LNCaP clone FGC (cell line): ENCODE data around the gene STX17.
"Not testable (repeated sequence)": the region's sequence is repeated elsewhere in the genome, so short reads cannot be mapped to it uniquely, and the experiment has no call there.

ENCODE experiments used
- DNase-seq: peaks from one replicate; pipeline ENCODE4 v3.0.0-alpha.2; 2011; ENCODE audit warnings: low read depth
- H3K4me3 ChIP-seq: 2 replicates; pipeline ENCODE4 v1.5.1; 2011; ENCODE audit warnings: mild to moderate bottlenecking, low read depth, low read length, control low read depth
- CTCF ChIP-seq: IDR thresholded peaks from 2 replicates; pipeline ENCODE4 v1.5.1; 2012; ENCODE audit warnings: mild to moderate bottlenecking; ENCODE audit not compliant: control insufficient read depth, insufficient read depth; ENCODE audit errors: extremely low read depth

The STX17 gene

DNA sequence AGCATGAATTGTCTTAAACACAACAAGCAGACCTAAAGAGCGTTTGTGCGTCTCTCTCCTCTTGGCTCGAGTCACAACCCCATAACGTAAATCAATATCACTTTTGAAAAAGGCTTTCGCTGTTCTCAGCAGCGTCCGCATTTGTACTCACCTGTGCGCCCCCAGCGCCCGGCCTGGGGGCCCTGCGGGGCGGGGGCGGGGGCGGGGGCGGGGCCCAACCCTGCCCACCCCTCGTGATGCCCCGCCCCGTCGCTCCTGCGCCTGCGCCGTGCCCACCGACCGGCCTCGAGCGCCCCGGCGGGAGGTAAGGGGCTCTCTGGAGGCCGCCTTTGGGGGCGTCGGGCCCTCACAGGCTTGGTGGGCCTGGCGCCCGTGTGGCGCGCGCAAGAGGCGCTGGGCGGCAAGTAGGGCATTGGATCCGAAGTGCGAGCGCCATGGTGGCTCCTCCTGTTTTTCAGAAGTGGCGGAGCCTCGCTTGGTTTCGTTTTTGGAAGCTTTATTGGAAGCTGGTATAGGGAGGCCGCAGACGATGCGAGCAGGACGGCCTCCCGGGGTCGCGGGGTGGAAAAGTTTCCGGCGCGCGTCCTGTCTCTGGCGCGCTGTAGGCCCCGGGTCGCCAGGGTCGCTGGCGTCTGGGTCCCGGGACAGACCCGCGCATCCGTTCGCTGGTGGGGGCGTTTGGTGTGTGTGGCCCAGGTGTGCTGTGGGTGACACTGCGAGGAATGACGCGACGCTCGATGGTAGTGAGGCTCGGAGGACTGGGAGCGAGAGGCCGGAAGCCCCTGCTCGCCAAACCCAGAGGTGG lies at the start of gene STX17:
Gene STX17 (plus strand): TSS at position 252 of the 805 bp plus-strand sequence. CDS start 8,586 bp downstream, outside the sequence.
- peak within 1 kb of the TSS; percentile 94 for H3K4me3 ChIP-seq
- peak; percentile 39 for DNase-seq
- TF ChIP-seq CTCF = no peak

DNA sequence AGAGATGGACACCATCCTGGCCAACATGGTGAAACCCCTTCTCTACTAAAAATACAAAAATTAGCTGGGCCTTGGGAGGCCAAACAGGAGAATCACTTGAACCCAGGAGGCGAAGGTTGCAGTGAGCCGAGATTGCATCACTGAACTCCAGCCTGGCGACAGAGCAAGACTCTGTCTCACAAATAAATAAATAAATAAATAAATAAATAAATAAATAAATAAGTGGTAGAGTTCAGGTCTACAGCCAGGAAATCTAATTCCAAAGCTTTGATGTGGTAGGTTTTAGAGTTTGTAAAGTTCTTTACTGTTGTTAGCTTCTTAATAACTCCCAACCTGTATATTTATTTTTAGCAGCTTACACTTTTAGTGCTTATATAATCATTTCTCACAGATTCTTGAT lies 48.9 kb upstream of the STX17 start:
- DNase-seq, H3K4me3 ChIP-seq: not testable (repeated sequence)

DNA sequence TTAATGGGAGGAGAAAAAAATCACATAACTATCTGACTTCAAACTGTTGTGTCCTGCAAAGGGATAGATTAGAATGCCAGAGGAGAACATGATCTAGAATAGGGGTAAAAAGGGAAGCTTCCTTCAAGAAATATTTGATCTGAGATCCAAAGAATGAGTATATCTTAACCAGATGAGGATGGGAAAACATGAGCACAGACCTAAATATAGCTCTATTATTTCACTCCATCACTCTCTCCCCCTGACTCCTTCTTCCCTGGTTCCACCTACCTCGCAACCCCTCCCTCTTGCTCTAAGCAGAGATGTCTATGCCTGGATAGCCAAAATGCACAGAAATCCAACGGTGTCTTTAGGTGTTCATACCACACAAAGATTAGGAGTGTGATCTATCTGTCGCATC lies 48.4 kb upstream of the STX17 start:
- TF ChIP-seq CTCF = no peak
- no peak for DNase-seq
- no peak overlapping the region for H3K4me3 ChIP-seq

GRCh38 chr9:99859243-99859980 lies 47.0 kb upstream of the STX17 start:
- no peak for DNase-seq
- TF ChIP-seq CTCF = no peak
- H3K4me3 ChIP-seq = no peak overlapping the region

DNA sequence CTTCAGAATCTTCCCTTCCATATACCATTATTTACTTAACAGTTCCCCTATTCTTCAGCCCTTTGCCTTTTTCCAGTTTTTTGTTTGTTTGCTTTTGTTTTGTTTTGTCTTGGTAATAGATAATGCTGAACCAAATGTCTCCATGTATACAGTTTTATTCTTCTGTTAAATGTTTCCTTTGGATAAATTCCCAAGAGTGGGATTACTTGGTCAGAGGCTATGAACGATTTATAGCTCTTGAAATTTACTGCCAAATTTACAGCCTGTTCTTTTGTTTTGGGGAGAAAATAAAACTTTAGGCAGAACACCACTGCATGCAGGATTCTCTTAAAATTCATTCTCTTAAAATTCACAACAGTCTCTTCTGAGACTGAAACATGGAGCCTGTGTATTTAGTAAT lies 46.2 kb upstream of the STX17 start:
- no peak for DNase-seq
- H3K4me3 ChIP-seq = no peak overlapping the region
- TF ChIP-seq CTCF = no peak

- DNase-seq = no peak
- TF ChIP-seq CTCF = no peak
- H3K4me3 ChIP-seq = no peak overlapping the region
Observed at GRCh38 chr9:99863955-99864354, 42.5 kb upstream of the STX17 start.

DNA sequence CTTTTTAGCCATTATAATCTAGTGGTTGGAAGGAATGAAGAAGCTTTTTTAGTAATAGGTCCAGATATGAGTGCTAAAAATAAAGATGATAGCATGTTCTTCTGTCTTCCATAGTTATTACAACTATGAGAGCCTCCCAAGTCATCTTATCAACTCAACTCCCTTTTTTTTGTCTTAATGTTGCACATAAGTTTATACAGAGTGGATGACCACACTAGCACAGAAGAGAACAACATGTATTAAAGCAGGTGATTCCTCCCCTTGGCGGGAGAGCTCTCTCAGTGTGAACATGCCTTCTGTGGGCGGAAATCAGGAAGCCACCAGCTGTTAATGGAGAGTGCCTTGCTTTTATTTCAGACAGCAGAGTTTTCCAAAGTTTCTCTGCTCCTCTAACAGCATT lies 40.1 kb upstream of the STX17 start:
- no peak overlapping the region for H3K4me3 ChIP-seq
- no peak for DNase-seq
- no peak for TF ChIP-seq CTCF
